ENCODE results near the gene PRKRIP1.

DNA sequence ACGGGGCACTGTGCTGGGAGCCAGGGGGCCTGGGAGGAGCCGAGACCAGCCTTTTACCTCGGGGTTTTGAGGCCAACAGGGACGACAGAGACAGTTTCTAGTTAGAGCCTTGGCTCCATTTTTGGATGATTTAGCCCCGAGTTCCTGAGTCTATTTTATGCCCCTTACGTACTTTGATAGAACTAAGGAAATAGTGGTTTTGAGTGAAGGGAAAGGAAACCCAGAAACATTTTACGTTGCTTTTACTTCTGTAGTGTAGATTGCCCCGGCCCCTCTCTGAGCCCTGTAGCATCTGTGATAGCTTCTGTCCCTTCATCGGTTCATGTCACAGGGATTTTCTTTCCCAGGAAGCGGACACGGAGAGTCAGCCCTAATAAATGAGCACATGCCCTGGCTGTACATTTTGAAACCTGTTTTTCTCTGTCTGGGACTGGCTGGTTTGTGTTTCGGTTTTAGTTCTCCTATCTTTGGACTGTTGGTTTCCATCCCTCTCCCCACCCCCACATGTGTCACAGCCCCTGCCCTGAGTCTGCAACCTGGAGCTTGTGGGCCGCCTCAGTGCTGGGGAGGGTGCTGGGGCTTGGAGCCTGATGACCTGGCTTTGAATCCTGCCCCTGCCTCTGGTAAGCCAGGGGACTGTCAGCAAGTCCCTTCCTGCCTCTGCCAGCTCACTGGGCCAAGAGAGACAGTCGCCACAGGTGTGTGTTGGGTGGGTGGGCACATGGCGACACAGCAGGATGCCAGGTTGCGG lies 30.3 kb downstream of the PRKRIP1 start:
- TF ChIP-seq, protein P1, sequence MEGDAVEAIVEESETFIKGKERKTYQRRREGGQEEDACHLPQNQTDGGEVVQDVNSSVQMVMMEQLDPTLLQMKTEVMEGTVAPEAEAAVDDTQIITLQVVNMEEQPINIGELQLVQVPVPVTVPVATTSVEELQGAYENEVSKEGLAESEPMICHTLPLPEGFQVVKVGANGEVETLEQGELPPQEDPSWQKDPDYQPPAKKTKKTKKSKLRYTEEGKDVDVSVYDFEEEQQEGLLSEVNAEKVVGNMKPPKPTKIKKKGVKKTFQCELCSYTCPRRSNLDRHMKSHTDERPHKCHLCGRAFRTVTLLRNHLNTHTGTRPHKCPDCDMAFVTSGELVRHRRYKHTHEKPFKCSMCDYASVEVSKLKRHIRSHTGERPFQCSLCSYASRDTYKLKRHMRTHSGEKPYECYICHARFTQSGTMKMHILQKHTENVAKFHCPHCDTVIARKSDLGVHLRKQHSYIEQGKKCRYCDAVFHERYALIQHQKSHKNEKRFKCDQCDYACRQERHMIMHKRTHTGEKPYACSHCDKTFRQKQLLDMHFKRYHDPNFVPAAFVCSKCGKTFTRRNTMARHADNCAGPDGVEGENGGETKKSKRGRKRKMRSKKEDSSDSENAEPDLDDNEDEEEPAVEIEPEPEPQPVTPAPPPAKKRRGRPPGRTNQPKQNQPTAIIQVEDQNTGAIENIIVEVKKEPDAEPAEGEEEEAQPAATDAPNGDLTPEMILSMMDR (conservative IDR thresholded peaks at IDR 0.05 in 1 of 2, IDR thresholded peaks at IDR 0.05 in 1 of 2; ENCODE audit: low read depth in 1 of 2, low read length in 2 of 2): no peak
- TF ChIP-seq EZH2 (IDR thresholded peaks at IDR 0.05; ENCODE audit: low read length, missing control alignments): no peak
